Measurements from ENCODE around the gene SYT3.

GRCh38 chr19:50580970-50581634 is 58.6 kb downstream of the SYT3 start:
- TF ChIP-seq CTCF (conservative IDR thresholded peaks at IDR 0.05; ENCODE audit: low read depth, low read length) (no peak), EZH2 (IDR thresholded peaks at IDR 0.05; ENCODE audit: borderline replicate concordance, low read depth, low read length, poor library complexity, severe bottlenecking) (no peak)
